Measurements from ENCODE around the gene FAM20C.

GRCh38 chr7:169276-170172 is 22.8 kb upstream of the FAM20C start:
- TF ChIP-seq CTCF (conservative IDR thresholded peaks at IDR 0.05; ENCODE audit: low read depth, low read length) (no peak), EZH2 (IDR thresholded peaks at IDR 0.05; ENCODE audit: borderline replicate concordance, low read depth, low read length, poor library complexity, severe bottlenecking) (no peak)

Data from A673 (cell line).